Activated gamma-delta T cell treated with anti-CD3 and anti-CD28 coated beads, Interleukin-2, amount 50 U/mL, for 16 hours (primary cell): Measurements from ENCODE around the gene LYPLAL1.
"Not testable (repeated sequence)": the region's sequence is repeated elsewhere in the genome, so short reads cannot be mapped to it uniquely, and the experiment has no call there.

ENCODE experiments used
- DNase-seq: peaks from one replicate; pipeline ENCODE4 v3.0.0-alpha.2; 2020; ENCODE audit warnings: low read depth

The LYPLAL1 gene

DNA sequence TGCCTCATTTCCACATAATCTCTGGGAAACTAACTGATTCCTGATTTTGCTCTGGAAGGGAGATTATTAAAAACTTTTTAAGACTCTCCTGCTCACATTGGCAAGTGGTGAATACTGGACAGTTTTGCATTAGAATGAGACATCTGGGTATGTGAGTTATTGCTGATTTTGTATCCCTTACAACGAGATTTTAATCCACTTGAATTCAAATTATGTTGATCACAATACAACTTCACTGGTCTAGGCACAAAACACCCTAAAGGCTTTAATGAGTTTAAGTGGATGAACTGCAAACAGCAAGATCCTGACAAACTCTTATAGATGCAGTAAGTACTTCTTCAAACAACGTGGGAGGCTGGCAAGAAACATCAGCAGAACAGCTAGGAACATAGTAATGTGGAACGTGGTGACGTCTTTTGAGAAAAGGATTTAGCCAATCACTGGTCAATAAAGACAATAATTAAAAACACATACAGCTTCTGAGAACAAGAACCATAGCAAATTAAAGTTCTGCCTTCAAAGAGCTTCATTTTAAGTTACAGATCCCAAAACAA is 10.2 kb upstream of the LYPLAL1 start:
- DNase-seq: no peak

DNA sequence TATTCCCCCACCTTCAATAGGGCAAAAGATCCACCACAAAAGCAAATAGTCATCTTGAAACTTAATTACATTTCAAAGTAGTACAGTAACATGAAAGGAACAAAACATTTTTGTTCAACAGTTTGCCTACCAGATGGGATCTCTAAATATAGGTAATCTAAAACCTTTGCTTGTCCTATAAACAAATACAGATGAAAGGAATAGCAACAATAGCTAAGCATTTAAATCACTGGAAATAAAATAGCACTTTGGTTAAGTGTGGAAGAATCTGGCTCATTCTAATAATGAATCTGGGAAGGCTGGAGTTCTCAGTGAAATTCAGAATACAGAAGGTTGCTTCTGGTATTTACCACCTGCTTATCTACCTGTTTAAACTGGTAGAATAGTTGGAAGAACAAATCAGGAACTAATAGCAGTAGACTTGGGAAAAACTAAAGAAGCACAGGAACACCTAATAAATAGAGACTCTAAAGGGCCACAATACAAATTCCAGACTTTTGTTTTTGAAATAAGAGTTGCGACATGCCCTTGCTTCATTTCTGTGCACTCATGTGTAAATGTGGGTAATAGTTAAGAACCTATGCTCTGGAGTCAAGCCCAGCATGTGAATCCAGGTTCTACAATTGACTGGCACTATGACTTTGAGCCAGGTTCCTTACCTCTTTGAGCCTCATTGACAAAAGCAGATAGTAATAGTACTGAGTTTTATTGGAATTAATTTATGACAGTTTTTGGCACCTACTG is 2.3 kb upstream of the LYPLAL1 start:
- DNase-seq: no peak

GRCh38 chr1:219172821-219173220 is 857 bp upstream of the LYPLAL1 start:
- DNase-seq: no peak

- no peak for DNase-seq
Measured at GRCh38 chr1:219173434-219173757, 282 bp upstream of the LYPLAL1 start.

GRCh38 chr1:219174460-219175211 is 958 bp downstream of the LYPLAL1 start:
- no peak for DNase-seq

- DNase-seq: no peak
Measured at GRCh38 chr1:219175212-219175564, 1.5 kb downstream of the LYPLAL1 start.

DNA sequence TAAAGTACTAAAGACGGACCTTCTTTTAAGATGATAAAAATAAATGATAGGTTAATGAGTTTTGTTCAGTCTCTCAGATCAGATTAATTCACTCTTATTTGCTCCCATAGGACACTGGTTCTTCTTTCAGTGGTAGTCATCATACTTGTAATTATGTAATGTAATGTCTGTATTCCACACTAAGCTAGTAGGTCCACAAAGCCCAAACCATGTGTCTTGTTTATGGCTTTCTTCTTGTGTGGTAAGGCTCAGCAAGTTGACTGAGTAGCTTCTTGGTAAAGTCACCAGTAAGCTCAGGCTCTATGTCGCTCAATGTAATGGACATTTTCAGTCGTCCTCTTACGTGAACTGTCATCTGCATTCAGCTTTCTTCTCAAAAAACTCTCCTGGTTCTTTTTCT is 2.5 kb downstream of the LYPLAL1 start:
- DNase-seq: no peak

DNA sequence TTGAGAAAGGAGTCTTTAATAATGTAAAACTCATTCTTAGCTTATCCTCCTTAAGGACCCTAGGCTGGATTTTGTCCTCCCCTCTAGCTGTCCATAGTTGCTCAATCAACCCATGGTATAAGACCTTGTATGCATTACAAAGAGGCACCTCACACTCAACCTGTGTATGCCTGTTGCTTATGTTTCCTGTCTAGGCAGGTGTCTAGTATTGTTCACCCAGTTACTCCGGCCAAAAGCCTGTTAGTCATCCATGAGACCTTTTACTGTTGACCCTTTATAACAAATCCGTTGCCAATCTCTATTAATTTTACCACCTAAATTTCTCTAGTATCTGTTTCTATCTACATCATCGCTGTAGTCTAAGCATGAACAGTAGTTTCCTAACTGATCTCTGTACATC is 3.7 kb downstream of the LYPLAL1 start:
- no peak for DNase-seq

DNA sequence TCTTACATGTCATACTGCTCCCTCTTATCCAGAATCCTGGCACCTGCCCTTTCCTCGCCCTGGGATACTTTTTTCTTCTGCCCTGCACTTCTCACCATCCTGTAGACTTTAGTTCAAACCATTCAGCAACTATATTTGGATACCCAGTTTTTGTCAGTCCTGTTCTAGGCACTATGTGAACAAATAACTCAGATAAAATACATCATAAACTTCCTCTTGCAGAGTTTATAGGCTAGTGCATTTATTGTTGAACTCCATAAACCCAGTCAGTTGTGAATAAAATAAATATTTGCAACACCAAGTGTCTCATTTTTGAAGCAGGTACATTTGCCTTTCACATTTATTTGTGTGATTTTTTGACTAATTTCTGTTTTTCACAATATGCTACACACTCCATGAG is 4.3 kb downstream of the LYPLAL1 start:
- DNase-seq: no peak

DNA sequence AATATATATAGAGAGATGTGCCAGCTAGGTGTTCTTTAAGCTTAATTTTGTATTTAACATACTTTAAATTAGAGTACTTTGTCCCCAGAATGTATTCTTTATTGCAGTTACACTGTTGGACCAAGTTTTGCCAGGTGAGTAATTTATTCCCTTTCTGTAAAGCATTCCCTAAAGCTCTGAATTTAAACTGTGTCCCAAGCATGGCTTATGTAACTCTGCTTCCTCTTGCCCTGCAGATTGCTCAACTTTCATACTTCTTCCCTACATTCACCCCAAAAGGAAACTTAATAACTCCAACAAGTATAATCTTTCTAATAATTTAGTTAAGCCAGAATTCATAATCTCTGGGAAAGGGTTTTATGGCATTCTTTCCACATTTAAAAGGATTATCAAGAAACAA is 5.6 kb downstream of the LYPLAL1 start:
- no peak for DNase-seq

GRCh38 chr1:219184337-219184736 is 10.7 kb downstream of the LYPLAL1 start:
- DNase-seq: no peak

DNA sequence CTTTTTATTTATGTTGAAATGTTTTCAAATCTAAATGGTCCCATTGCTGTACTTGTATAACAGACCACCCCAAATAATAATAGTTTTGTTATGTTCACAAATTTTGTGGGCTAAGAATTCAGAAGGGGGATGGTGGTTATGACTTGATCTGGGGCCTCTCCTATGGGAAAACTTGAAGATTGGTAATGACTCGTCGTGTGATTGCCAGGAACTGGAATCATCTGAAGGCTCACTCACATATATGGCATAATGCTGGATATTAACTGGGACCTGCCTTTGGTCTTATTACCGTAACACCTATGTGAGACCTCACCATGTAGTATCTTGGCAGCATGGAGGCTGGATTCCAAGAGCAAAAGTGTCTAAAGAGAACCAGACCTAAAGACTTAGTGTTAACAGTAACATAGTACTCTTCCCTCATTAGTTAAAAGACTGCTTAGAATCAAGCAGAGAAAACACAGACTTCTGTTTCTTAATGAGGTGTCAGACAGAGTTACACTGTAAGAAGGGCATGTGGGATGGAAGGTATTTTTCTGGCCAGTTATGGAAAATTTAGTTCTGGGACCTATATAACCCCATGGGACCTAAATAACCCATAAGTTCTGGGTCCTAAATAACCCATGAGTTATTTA is 11.9 kb downstream of the LYPLAL1 start:
- DNase-seq: no peak

DNA sequence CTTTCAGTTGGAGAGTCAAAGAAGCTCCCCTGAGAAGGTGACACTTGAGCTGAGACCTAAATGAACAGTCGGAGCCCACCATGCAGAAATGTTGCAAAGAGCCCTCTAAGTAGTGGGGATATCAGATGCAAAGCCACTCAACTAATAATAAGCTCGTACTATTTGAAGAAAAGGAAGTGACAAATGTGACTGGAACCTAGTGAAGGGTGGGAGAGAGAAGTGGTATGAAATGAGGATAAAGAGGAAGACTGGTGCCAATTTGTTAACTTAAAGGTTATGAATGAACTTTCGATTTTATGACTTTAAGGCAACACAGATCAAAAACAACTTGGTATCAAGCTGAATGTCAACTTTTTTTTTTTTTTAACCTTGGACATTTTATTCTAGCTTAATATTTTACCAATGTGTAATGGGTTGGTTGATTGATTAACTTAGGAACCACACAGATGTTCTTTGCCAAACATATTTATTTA is 14.7 kb downstream of the LYPLAL1 start:
- DNase-seq: no peak

DNA sequence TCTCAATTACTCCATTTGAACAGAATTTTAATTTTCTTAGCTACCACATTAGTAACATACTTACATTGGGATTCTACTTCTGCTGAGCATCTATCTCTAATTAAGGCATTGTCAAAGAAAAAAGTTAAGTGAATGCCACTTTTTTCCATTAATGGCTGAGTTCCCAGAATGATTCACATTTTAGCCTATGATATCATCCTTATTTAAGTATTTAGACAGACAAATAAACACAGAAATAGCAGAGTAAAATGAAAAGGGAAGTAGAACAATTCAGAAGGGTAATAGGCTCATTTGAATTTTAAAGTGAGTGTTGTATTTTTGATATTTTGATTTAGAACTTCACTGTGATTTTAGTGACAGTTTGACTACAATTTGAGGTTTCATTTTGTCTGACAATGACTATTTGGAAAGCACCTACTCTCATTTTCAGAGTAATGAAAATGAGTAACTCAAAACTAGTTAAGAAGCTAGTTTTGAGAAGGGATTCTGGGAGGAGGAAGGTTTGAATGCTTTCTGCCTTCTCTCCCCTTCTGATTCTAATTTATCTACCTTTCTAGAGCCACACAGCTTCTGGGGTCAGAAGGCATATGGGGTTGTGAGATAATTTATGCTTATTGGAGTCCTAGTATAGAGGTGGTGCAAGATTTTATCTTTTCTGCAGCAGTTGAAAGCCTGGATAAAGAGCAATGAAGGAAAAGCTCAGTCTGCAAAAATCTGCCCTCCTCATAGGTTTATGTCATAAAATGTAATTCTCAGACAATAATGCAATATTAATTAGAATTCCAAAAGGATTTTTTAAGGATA is 15.5 kb downstream of the LYPLAL1 start:
- no peak for DNase-seq

GRCh38 chr1:219189952-219190351 is 16.3 kb downstream of the LYPLAL1 start:
- DNase-seq: no peak

GRCh38 chr1:219190605-219191004 is 16.9 kb downstream of the LYPLAL1 start:
- no peak for DNase-seq

DNA sequence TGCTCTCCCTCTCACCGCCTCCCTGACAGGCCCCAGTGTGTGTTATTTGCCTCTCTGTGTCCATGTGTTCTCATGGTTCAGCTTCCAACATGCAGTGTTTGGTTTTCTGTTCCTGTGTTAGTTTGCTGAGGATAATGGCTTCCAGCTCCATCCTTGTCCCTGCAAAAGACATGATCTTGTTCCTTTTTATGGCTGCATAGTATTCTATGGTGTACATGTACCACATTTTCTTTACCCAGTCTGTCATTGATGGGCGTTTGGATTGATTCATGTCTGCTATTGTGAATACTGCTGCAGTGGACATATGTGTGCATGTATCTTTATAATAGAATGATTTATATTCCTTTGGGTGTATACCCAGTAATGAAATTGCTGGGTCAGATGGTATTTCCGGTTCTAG is 22.2 kb downstream of the LYPLAL1 start:
- not testable (repeated sequence) for DNase-seq

DNA sequence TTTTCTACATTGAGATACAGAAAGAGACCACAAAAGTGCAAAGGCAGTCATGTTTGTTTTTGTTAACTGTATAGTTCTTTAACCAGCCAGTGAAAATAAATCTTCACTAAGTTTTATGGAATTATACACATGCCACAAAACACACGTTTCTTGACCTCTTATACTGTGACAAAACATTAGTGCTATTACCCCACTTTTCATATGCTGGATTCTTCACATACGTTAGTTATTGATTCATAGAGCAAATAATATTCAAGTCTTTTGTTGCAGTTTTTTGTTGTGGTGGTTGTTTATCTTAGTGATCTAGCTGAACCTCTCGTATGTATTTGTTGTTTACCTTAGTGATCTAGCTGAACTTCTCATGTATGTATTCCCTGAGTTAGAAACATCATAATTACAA is 28.0 kb downstream of the LYPLAL1 start:
- DNase-seq: no peak

GRCh38 chr1:219202567-219202966 is 28.9 kb downstream of the LYPLAL1 start:
- DNase-seq: no peak

- no peak for DNase-seq
Measured at GRCh38 chr1:219206350-219206749, 32.7 kb downstream of the LYPLAL1 start.

DNA sequence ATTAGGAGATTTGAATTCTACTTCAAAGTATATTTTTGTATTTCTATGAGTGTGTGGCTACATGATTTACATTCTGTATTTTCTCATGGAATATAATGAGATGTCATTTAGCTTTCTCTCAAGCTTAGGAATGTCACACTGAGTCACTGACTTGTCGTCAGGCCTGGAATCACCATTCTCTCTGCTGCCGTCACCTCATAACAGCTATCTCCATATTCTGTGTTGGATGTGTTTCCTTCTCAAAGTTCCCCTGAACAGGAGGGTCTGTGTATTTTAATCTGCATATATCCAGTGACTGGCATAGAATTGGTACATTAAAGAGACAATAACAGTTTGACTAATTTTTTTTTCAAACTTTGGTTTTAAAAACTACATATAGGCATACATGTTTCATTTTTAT is 35.9 kb downstream of the LYPLAL1 start:
- no peak for DNase-seq

- DNase-seq: no peak
Measured at GRCh38 chr1:219210067-219210466, 36.4 kb downstream of the LYPLAL1 start.
